OCI-LY7 (cell line): Measurements from ENCODE around the gene EFCAB13.

ENCODE experiments used
- CTCF ChIP-seq: fragments of 200-600 bp; sonication (generic); conservative IDR thresholded peaks from 2 replicates; pipeline ENCODE4 v1.5.1; 2014; ENCODE audit warnings: mild to moderate bottlenecking, antibody characterized with exemption, low read length, moderate library complexity, mixed read lengths
- EZH2phosphoT487 ChIP-seq: fragments of 200-600 bp; sonication (generic); IDR thresholded peaks from 2 replicates; pipeline ENCODE4 v1.6.1; 2018; ENCODE audit warnings: low read depth, borderline replicate concordance, mild to moderate bottlenecking, mixed run types, antibody characterized with exemption, low read length, moderate library complexity, mixed read lengths

- TF ChIP-seq CTCF (peak; percentile 28; the same call in 1 of the 2 replicates), EZH2phosphoT487 (no peak)
Measured at GRCh38 chr17:47287068-47287467, 36.7 kb upstream of the EFCAB13 start.
